SK-N-SH treated with all-trans-retinoic acid at 6 μM for 48 hours (cell line): ENCODE results near the gene CEP131.

Source experiments
- ATAC-seq: fragments of 200-7000 bp; cut with Tn5 transposase; 3 replicates; pipeline ENCODE4 v1.9.1; 2020; ENCODE audit warnings: mild to moderate bottlenecking, moderate library complexity
- ARNTL ChIP-seq: fragments of 450-650 bp; formaldehyde crosslinking; IDR thresholded peaks from 2 replicates; pipeline ENCODE4 v1.5.0; 2020; ENCODE audit warnings: low read depth, mild to moderate bottlenecking, moderate library complexity, borderline replicate concordance
- BACH2 ChIP-seq: fragments of 250-450 bp; sonication (Bioruptor Pico); IDR thresholded peaks from 2 replicates; pipeline ENCODE4 v1.9.0; 2021; ENCODE audit warnings: mild to moderate bottlenecking, borderline replicate concordance
- CREB5 ChIP-seq: fragments of 250-450 bp; sonication (Bioruptor Pico); IDR thresholded peaks from 2 replicates; pipeline ENCODE4 v1.5.1; 2020; ENCODE audit warnings: low read depth, mild to moderate bottlenecking, moderate library complexity
- CSDC2 ChIP-seq: fragments of 250-450 bp; sonication (Bioruptor Pico); IDR thresholded peaks from 2 replicates; pipeline ENCODE4 v1.5.0; 2020; ENCODE audit warnings: mild to moderate bottlenecking, moderate library complexity
- CSRNP3 ChIP-seq: fragments of 250-450 bp; sonication (Bioruptor Pico); IDR thresholded peaks from 2 replicates; pipeline ENCODE4 v1.5.1; 2021; ENCODE audit warnings: mild to moderate bottlenecking, moderate library complexity
- ESRRG ChIP-seq: fragments of 250-450 bp; sonication (Bioruptor Pico); IDR thresholded peaks from 2 replicates; pipeline ENCODE4 v1.6.1; 2021; ENCODE audit warnings: mild to moderate bottlenecking
- GLIS3 ChIP-seq: fragments of 250-450 bp; sonication (Bioruptor Pico); IDR thresholded peaks from 2 replicates; pipeline ENCODE4 v1.5.0; 2020; ENCODE audit warnings: mild to moderate bottlenecking, moderate library complexity
- ISL1 ChIP-seq: fragments of 250-450 bp; sonication (Bioruptor Pico); IDR thresholded peaks from 2 replicates; pipeline ENCODE4 v2.1.2; 2022; ENCODE audit warnings: mild to moderate bottlenecking, moderate library complexity
- OSR1 ChIP-seq: fragments of 250-450 bp; sonication (Bioruptor Pico); IDR thresholded peaks from 2 replicates; pipeline ENCODE4 v1.8.0; 2022; ENCODE audit warnings: moderate library complexity, mild to moderate bottlenecking, inconsistent platforms
- PATZ1 ChIP-seq: fragments of 250-450 bp; sonication (Bioruptor Pico); IDR thresholded peaks from 2 replicates; pipeline ENCODE4 v1.8.0; 2020; ENCODE audit warnings: mild to moderate bottlenecking, moderate library complexity, borderline replicate concordance
- PPARA ChIP-seq: fragments of 250-450 bp; sonication (Bioruptor Pico); IDR thresholded peaks from 2 replicates; pipeline ENCODE4 v1.5.0; 2020; ENCODE audit warnings: mild to moderate bottlenecking, borderline replicate concordance
- RARB ChIP-seq: fragments of 250-450 bp; sonication (Bioruptor Pico); IDR thresholded peaks from 2 replicates; pipeline ENCODE4 v1.8.0; 2021; ENCODE audit warnings: mild to moderate bottlenecking, moderate library complexity
- TCF4 ChIP-seq: fragments of 250-450 bp; sonication (Bioruptor Pico); IDR thresholded peaks from 2 replicates; pipeline ENCODE4 v1.8.0; 2021; ENCODE audit warnings: mild to moderate bottlenecking, moderate library complexity, borderline replicate concordance
- TOX ChIP-seq: fragments of 250-450 bp; sonication (Bioruptor Pico); IDR thresholded peaks from 2 replicates; pipeline ENCODE4 v1.8.0; 2021; ENCODE audit warnings: mild to moderate bottlenecking, moderate library complexity, borderline replicate concordance
- TSHZ2 ChIP-seq: fragments of 250-450 bp; sonication (Bioruptor Pico); IDR thresholded peaks from 2 replicates; pipeline ENCODE4 v1.5.0; 2020; ENCODE audit warnings: mild to moderate bottlenecking, moderate library complexity
- ZC3H10 ChIP-seq: fragments of 250-450 bp; sonication (Bioruptor Pico); IDR thresholded peaks from 2 replicates; pipeline ENCODE4 v1.5.1; 2021; ENCODE audit warnings: mild to moderate bottlenecking, moderate library complexity
- ZFP3 ChIP-seq: fragments of 250-450 bp; sonication (Bioruptor Pico); IDR thresholded peaks from 2 replicates; pipeline ENCODE4 v1.5.0; 2020; ENCODE audit warnings: mild to moderate bottlenecking, moderate library complexity
- ZFP30 ChIP-seq: fragments of 450-650 bp; formaldehyde crosslinking; IDR thresholded peaks from 2 replicates; pipeline ENCODE4 v1.5.0; 2022; ENCODE audit warnings: mild to moderate bottlenecking, moderate library complexity
- ZNF565 ChIP-seq: fragments of 450-650 bp; formaldehyde crosslinking; conservative IDR thresholded peaks from 2 replicates; pipeline ENCODE4 v1.5.0; 2020; ENCODE audit warnings: low read depth, mild to moderate bottlenecking, moderate library complexity
- ZNF70 ChIP-seq: fragments of 450-650 bp; formaldehyde crosslinking; IDR thresholded peaks from 2 replicates; pipeline ENCODE4 v1.5.0; 2020; ENCODE audit warnings: mild to moderate bottlenecking, moderate library complexity
- ZNF8 ChIP-seq: fragments of 450-650 bp; formaldehyde crosslinking; IDR thresholded peaks from 2 replicates; pipeline ENCODE4 v1.5.0; 2020; ENCODE audit warnings: mild to moderate bottlenecking, moderate library complexity
- TF ChIP-seq, protein P1 (sequence below): fragments of 250-450 bp; sonication (Bioruptor Pico); IDR thresholded peaks from 2 replicates; pipeline ENCODE4 v1.8.0; 2021; ENCODE audit warnings: low read depth, mild to moderate bottlenecking, moderate library complexity, borderline replicate concordance

The CEP131 gene

DNA sequence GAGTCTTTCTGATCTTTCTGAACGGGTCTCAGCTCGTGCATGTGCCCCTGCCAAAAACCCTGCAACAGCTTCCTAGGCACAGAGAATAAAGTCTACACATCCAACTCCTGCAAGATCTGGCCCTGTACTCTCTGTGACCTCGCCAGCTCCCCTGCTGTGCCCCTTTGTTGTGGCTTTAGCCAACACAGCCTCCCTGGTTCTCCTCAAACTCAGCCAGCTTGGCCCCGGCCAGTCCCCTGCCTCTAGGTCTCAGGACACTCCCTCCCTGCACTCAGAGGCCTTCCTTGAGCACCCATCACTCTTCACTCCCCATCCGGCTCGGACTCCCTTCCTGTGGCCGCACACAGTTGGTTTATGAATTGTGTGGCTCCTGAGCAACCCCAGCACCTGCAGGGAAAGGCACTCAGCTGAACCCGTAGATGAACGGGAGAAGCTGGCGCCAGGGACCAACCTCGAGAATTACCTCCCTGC is 1.4 kb downstream of the CEP131 start:
- TF ChIP-seq CREB5 (CRISPR knock-in tag) (no peak), OSR1 (CRISPR knock-in tag) (no peak), ESRRG (CRISPR knock-in tag) (no peak), RARB (CRISPR knock-in tag) (no peak), PATZ1 (CRISPR knock-in tag) (no peak)
- ATAC-seq: no peak

- no peak for ATAC-seq
- TF ChIP-seq ZFP30 (CRISPR knock-in tag) (no peak), ZFP3 (CRISPR knock-in tag) (no peak), GLIS3 (no peak), ZC3H10 (CRISPR knock-in tag) (no peak), OSR1 (CRISPR knock-in tag) (no peak), PATZ1 (CRISPR knock-in tag) (no peak), CSRNP3 (CRISPR knock-in tag) (no peak), BACH2 (CRISPR knock-in tag) (no peak), ZNF70 (CRISPR knock-in tag) (no peak), TCF4 (CRISPR knock-in tag) (no peak), TOX (CRISPR knock-in tag) (no peak)
Measured at GRCh38 chr17:81219476-81220180, 3.1 kb downstream of the CEP131 start.

DNA sequence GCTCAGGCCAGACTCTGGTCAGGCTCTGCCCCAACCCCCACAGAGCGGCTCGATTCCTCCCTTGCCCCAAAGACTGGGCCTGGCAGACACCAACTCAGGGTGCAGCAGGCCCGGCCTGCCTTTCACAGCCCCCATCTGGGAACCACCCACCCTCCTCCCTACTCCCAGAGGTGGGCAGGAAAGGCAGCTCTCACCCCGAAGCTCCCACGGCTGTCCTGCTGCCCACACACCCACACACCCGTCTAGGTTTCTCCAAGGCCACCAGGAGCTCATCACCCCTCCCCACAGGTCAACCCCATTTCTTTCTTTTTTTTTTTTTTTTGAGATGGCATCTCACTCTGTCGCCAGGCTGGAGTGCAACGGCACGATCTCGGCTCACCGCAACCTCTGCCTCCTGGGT is 3.8 kb downstream of the CEP131 start:
- TF ChIP-seq ZC3H10 (CRISPR knock-in tag) (no peak), CSDC2 (CRISPR knock-in tag) (no peak), PPARA (no peak), TCF4 (CRISPR knock-in tag) (no peak), ZNF8 (CRISPR knock-in tag) (no peak), TSHZ2 (CRISPR knock-in tag) (no peak), ZFP3 (CRISPR knock-in tag) (no peak), CSRNP3 (CRISPR knock-in tag) (no peak), BACH2 (CRISPR knock-in tag) (no peak), OSR1 (CRISPR knock-in tag) (no peak), ZNF70 (CRISPR knock-in tag) (no peak), ARNTL (no peak), ISL1 (CRISPR knock-in tag) (no peak), ZNF565 (CRISPR knock-in tag) (no peak), ZFP30 (CRISPR knock-in tag) (no peak)
- TF ChIP-seq, protein P1, sequence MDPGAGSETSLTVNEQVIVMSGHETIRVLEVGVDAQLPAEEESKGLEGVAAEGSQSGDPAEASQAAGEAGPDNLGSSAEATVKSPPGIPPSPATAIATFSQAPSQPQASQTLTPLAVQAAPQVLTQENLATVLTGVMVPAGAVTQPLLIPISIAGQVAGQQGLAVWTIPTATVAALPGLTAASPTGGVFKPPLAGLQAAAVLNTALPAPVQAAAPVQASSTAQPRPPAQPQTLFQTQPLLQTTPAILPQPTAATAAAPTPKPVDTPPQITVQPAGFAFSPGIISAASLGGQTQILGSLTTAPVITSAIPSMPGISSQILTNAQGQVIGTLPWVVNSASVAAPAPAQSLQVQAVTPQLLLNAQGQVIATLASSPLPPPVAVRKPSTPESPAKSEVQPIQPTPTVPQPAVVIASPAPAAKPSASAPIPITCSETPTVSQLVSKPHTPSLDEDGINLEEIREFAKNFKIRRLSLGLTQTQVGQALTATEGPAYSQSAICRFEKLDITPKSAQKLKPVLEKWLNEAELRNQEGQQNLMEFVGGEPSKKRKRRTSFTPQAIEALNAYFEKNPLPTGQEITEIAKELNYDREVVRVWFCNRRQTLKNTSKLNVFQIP: no peak
- ATAC-seq: no peak
